Dendritic cell treated with granulocyte-macrophage colony-stimulating factor and Interleukin-4, amounts not matched to agents 40 ng/mL and 50 ng/mL, for 4 days (primary cell): ENCODE measurements around the gene ERCC4.

Source experiments
- H3K27ac Mint-ChIP-seq: one replicate; pipeline ENCODE4 v1.8.0; 2022; ENCODE audit warnings: mild to moderate bottlenecking, mixed read lengths
- H3K27me3 Mint-ChIP-seq: one replicate; pipeline ENCODE4 v1.8.0; 2022; ENCODE audit warnings: mild to moderate bottlenecking, mixed read lengths
- H3K36me3 Mint-ChIP-seq: one replicate; pipeline ENCODE4 v1.8.0; 2022; ENCODE audit warnings: low read depth, mixed read lengths
- H3K4me1 Mint-ChIP-seq: one replicate; pipeline ENCODE4 v1.8.0; 2022; ENCODE audit warnings: low read depth, mixed read lengths
- H3K4me3 Mint-ChIP-seq: one replicate; pipeline ENCODE4 v1.8.0; 2022; ENCODE audit warnings: mild to moderate bottlenecking, moderate library complexity, mixed read lengths
- H3K9me3 Mint-ChIP-seq: one replicate; pipeline ENCODE4 v1.8.0; 2022; ENCODE audit warnings: mixed read lengths
- intact Hi-C: fragments of 100-400 bp; cut with micrococcal nuclease; formaldehyde crosslinking; loops from one replicate; pipeline ENCODE4 v1.15.0; 2022

Gene ERCC4

GRCh38 chr16:13921328-13921727 is 1.4 kb downstream of the ERCC4 start:
- Mint-ChIP-seq H3K4me1 (peaks cover 37% of the 10 kb centered on the region), H3K36me3 (peaks cover 21% of the 10 kb centered on the region), H3K9me3 (no peaks in the 10 kb centered on the region), H3K4me3 (peak overlapping the region; percentile 94), H3K27me3 (peaks cover 7% of the 10 kb centered on the region), H3K27ac (peak overlapping the region; percentile 94)
- intact Hi-C loops: loop anchor here (5.0 kb wide), 2 partner anchors 366 to 381 kb away; no protein-coding TSS in a partner anchor

- H3K9me3 Mint-ChIP-seq: no peaks in the 10 kb centered on the region
- peaks cover 33% of the 10 kb centered on the region for H3K36me3 Mint-ChIP-seq
- no peak overlapping the region for H3K27ac Mint-ChIP-seq
- H3K4me1 Mint-ChIP-seq: peaks cover 51% of the 10 kb centered on the region
- H3K27me3 Mint-ChIP-seq: no peaks in the 10 kb centered on the region
- no peak overlapping the region for H3K4me3 Mint-ChIP-seq
- intact Hi-C loops: loop anchor here (2.0 to 5.0 kb wide), 4 partner anchors 325 to 605 kb away; no protein-coding TSS in a partner anchor
Measured at GRCh38 chr16:13923703-13924298, 3.8 kb downstream of the ERCC4 start.

- Mint-ChIP-seq H3K27ac (peak overlapping the region; percentile 25), H3K4me3 (no peak overlapping the region), H3K4me1 (peaks cover 30% of the 10 kb centered on the region), H3K36me3 (peaks cover 35% of the 10 kb centered on the region), H3K27me3 (no peaks in the 10 kb centered on the region), H3K9me3 (no peaks in the 10 kb centered on the region)
- intact Hi-C loops: loop anchor here (5.0 kb wide), 1 partner anchor 76 kb away; no protein-coding TSS in a partner anchor
Measured at GRCh38 chr16:13926464-13926863, 6.5 kb downstream of the ERCC4 start.

- H3K36me3 Mint-ChIP-seq: peaks cover 40% of the 10 kb centered on the region
- no peaks in the 10 kb centered on the region for H3K9me3 Mint-ChIP-seq
- intact Hi-C loops: loop anchor here (5.0 kb wide), 1 partner anchor 75 kb away; no protein-coding TSS in a partner anchor
- H3K27me3 Mint-ChIP-seq: no peaks in the 10 kb centered on the region
- peak overlapping the region; percentile 25 for H3K27ac Mint-ChIP-seq
- no peak overlapping the region for H3K4me3 Mint-ChIP-seq
- H3K4me1 Mint-ChIP-seq: peaks cover 30% of the 10 kb centered on the region
Measured at GRCh38 chr16:13926891-13927290, 6.9 kb downstream of the ERCC4 start.

GRCh38 chr16:13928646-13929045 is 8.7 kb downstream of the ERCC4 start:
- Mint-ChIP-seq H3K4me1 (peaks cover 30% of the 10 kb centered on the region), H3K36me3 (peaks cover 37% of the 10 kb centered on the region), H3K27me3 (no peaks in the 10 kb centered on the region), H3K27ac (no peak overlapping the region), H3K4me3 (no peak overlapping the region), H3K9me3 (no peaks in the 10 kb centered on the region)
- intact Hi-C loops: loop anchor here (5.0 kb wide), 1 partner anchor 74 kb away; no protein-coding TSS in a partner anchor

- H3K27ac Mint-ChIP-seq: no peak overlapping the region
- H3K27me3 Mint-ChIP-seq: no peaks in the 10 kb centered on the region
- peaks cover 55% of the 10 kb centered on the region for H3K36me3 Mint-ChIP-seq
- intact Hi-C loops: loop anchor here (5.0 kb wide), 1 partner anchor 140 kb away; the partner anchor contains the start of gene MRTFB
- peaks cover 9% of the 10 kb centered on the region for H3K9me3 Mint-ChIP-seq
- no peak overlapping the region for H3K4me3 Mint-ChIP-seq
- H3K4me1 Mint-ChIP-seq: peaks cover 18% of the 10 kb centered on the region
Measured at GRCh38 chr16:13931845-13932244, 11.9 kb downstream of the ERCC4 start.

- Mint-ChIP-seq H3K4me1 (peaks cover 12% of the 10 kb centered on the region), H3K36me3 (peaks cover 83% of the 10 kb centered on the region)
Measured at GRCh38 chr16:13935408-13935807, 15.5 kb downstream of the ERCC4 start.

GRCh38 chr16:13936155-13936554 is 16.2 kb downstream of the ERCC4 start:
- H3K27ac Mint-ChIP-seq: no peak overlapping the region
- H3K4me3 Mint-ChIP-seq: no peak overlapping the region
- H3K9me3 Mint-ChIP-seq: peaks cover 9% of the 10 kb centered on the region
- H3K4me1 Mint-ChIP-seq: peaks cover 12% of the 10 kb centered on the region
- no peaks in the 10 kb centered on the region for H3K27me3 Mint-ChIP-seq
- H3K36me3 Mint-ChIP-seq: peaks cover 82% of the 10 kb centered on the region
- intact Hi-C loops: no loop called here

More at GRCh38 chr16:13935408-13935807, 15.5 kb downstream of the ERCC4 start:
- Mint-ChIP-seq H3K9me3 (peaks cover 9% of the 10 kb centered on the region), H3K27me3 (no peaks in the 10 kb centered on the region), H3K4me3 (no peak overlapping the region), H3K27ac (no peak overlapping the region)
- intact Hi-C loops: no loop called here

GRCh38 chr16:13936596-13937081 is 16.7 kb downstream of the ERCC4 start:
- H3K9me3 Mint-ChIP-seq: peaks cover 9% of the 10 kb centered on the region

GRCh38 chr16:13937411-13937810 is 17.5 kb downstream of the ERCC4 start:
- peaks cover 12% of the 10 kb centered on the region for H3K4me1 Mint-ChIP-seq
- intact Hi-C loops: no loop called here
- peaks cover 9% of the 10 kb centered on the region for H3K9me3 Mint-ChIP-seq
- no peak overlapping the region for H3K4me3 Mint-ChIP-seq
- no peaks in the 10 kb centered on the region for H3K27me3 Mint-ChIP-seq
- H3K36me3 Mint-ChIP-seq: peaks cover 71% of the 10 kb centered on the region
- no peak overlapping the region for H3K27ac Mint-ChIP-seq

More at GRCh38 chr16:13936596-13937081, 16.7 kb downstream of the ERCC4 start:
- intact Hi-C loops: no loop called here
- Mint-ChIP-seq H3K4me3 (no peak overlapping the region), H3K27me3 (no peaks in the 10 kb centered on the region), H3K27ac (no peak overlapping the region), H3K36me3 (peaks cover 78% of the 10 kb centered on the region), H3K4me1 (peaks cover 12% of the 10 kb centered on the region)

- Mint-ChIP-seq H3K4me3 (no peak overlapping the region), H3K27me3 (no peaks in the 10 kb centered on the region), H3K9me3 (peaks cover 18% of the 10 kb centered on the region), H3K4me1 (peaks cover 12% of the 10 kb centered on the region), H3K36me3 (peaks cover 82% of the 10 kb centered on the region), H3K27ac (no peak overlapping the region)
- intact Hi-C loops: no loop called here
Measured at GRCh38 chr16:13938480-13938879, 18.5 kb downstream of the ERCC4 start.

- Mint-ChIP-seq H3K27me3 (no peaks in the 10 kb centered on the region), H3K4me3 (no peak overlapping the region), H3K27ac (peak overlapping the region; percentile 6), H3K4me1 (peaks cover 18% of the 10 kb centered on the region), H3K9me3 (peaks cover 18% of the 10 kb centered on the region), H3K36me3 (peaks cover 78% of the 10 kb centered on the region)
- intact Hi-C loops: no loop called here
Measured at GRCh38 chr16:13939821-13940220, 19.9 kb downstream of the ERCC4 start.

- no peaks in the 10 kb centered on the region for H3K27me3 Mint-ChIP-seq
- H3K27ac Mint-ChIP-seq: no peak overlapping the region
- peaks cover 21% of the 10 kb centered on the region for H3K4me1 Mint-ChIP-seq
- peaks cover 78% of the 10 kb centered on the region for H3K36me3 Mint-ChIP-seq
- H3K4me3 Mint-ChIP-seq: no peak overlapping the region
- peaks cover 12% of the 10 kb centered on the region for H3K9me3 Mint-ChIP-seq
- intact Hi-C loops: no loop called here
Measured at GRCh38 chr16:13940397-13940933, 20.5 kb downstream of the ERCC4 start.

GRCh38 chr16:13944816-13945215 is 24.9 kb downstream of the ERCC4 start:
- no peak overlapping the region for H3K4me3 Mint-ChIP-seq
- no peaks in the 10 kb centered on the region for H3K27me3 Mint-ChIP-seq
- peaks cover 9% of the 10 kb centered on the region for H3K4me1 Mint-ChIP-seq
- H3K9me3 Mint-ChIP-seq: peaks cover 11% of the 10 kb centered on the region
- H3K27ac Mint-ChIP-seq: peak overlapping the region; percentile 24
- intact Hi-C loops: no loop called here
- H3K36me3 Mint-ChIP-seq: peaks cover 73% of the 10 kb centered on the region
